K562 (cell line): ENCODE data around the gene NSMCE1. TPM values are rescaled to one million over a fixed set of nuclear protein-coding genes. Genes with fewer than 3 reads are reported as not detected.

Experiments
- ARID1B ChIP-seq: fragments of 450-650 bp; IDR thresholded peaks from 2 replicates; pipeline ENCODE4 v1.6.1; 2016; ENCODE audit warnings: antibody characterized with exemption, mild to moderate bottlenecking, inconsistent platforms
- ATF1 ChIP-seq, 2 experiments: fragments of 450-650 bp in 1 of 2; IDR thresholded peaks; 2 replicates each; pipeline ENCODE4 v1.6.1; 2016; ENCODE audit warnings: missing compliant biosample characterization in 1 of 2, missing genetic modification characterization in 1 of 2
- ATF4 ChIP-seq: fragments of 450-650 bp; formaldehyde crosslinking; IDR thresholded peaks from 2 replicates; pipeline ENCODE4 v1.4.0; 2022; ENCODE audit warnings: mild to moderate bottlenecking, moderate library complexity
- DLX4 ChIP-seq: fragments of 250-450 bp; sonication (Bioruptor Pico); IDR thresholded peaks from 2 replicates; pipeline ENCODE4 v1.6.1; 2021; ENCODE audit warnings: mild to moderate bottlenecking
- FOXK1 ChIP-seq: sonication (generic); formaldehyde crosslinking; IDR thresholded peaks from 2 replicates; pipeline ENCODE4 v1.8.0; 2022; ENCODE audit warnings: missing genetic modification reagents, mild to moderate bottlenecking, borderline replicate concordance
- RBM17 ChIP-seq: fragments of 200-400 bp; formaldehyde crosslinking; IDR thresholded peaks from 2 replicates; pipeline ENCODE4 v1.6.1; 2017; ENCODE audit warnings: low read depth, mild to moderate bottlenecking, low read length, borderline replicate concordance
- SP2 ChIP-seq: IDR thresholded peaks from 2 replicates; pipeline ENCODE4 v1.6.1; 2011; ENCODE audit warnings: mild to moderate bottlenecking, low read depth, low read length, moderate library complexity; ENCODE audit not compliant: poor library complexity, severe bottlenecking; ENCODE audit errors: extremely low read depth
- SREBF2 ChIP-seq: sonication (generic); formaldehyde crosslinking; IDR thresholded peaks from 2 replicates; pipeline ENCODE4 v1.4.0; 2020; ENCODE audit warnings: mild to moderate bottlenecking, missing genetic modification reagents
- TAF15 ChIP-seq: fragments of 200-400 bp; formaldehyde crosslinking; IDR thresholded peaks from 2 replicates; pipeline ENCODE4 v1.6.1; 2017; ENCODE audit warnings: mild to moderate bottlenecking, low read depth, low read length, moderate library complexity
- THAP12 ChIP-seq: fragments of 250-450 bp; sonication (Bioruptor Pico); IDR thresholded peaks from 2 replicates; pipeline ENCODE4 v1.9.0; 2021; ENCODE audit warnings: mild to moderate bottlenecking, inconsistent platforms
- ZBTB8A ChIP-seq: fragments of 450-650 bp; IDR thresholded peaks from 2 replicates; pipeline ENCODE4 v1.6.1; 2018; ENCODE audit warnings: mild to moderate bottlenecking, moderate library complexity; ENCODE audit not compliant: partially characterized antibody
- ZNF407 ChIP-seq: fragments of 450-650 bp; IDR thresholded peaks from 2 replicates; pipeline ENCODE4 v1.6.1; 2016; ENCODE audit warnings: low read depth
- ZNF445 ChIP-seq: fragments of 250-450 bp; sonication (Bioruptor Pico); IDR thresholded peaks from 2 replicates; pipeline ENCODE4 v1.4.0; 2020; ENCODE audit warnings: low read depth, mild to moderate bottlenecking, moderate library complexity
- polyA plus RNA-seq, 8 experiments: library from polyadenylated mRNA; depleted of rRNA in 4 of 8; stranded (reverse) in 5 of 8; unstranded in 3 of 8; fragments of >200 nt; fragmentation: Nextera tagmentation in 2 of 8; fragmentation: Illumina TruSeq in 1 of 8; extraction: Ambion mirVana in 2 of 8; extraction: Trizol in 1 of 8; gene quantifications; 2 replicates each; pipeline versions ENCODE4 v1.2.1 to v1.2.3, GENCODE V29; 2011 to 2014; ENCODE audit warnings: inconsistent platforms in 1 of 8, missing spikeins in 1 of 8
- total RNA-seq, 7 experiments: library from RNA; depleted of rRNA in 6 of 7; stranded (reverse); fragments of >200 nt in 6 of 7; fragmentation: Illumina TruSeq in 2 of 7; extraction: Trizol in 2 of 7; gene quantifications; 2 replicates each; pipeline versions ENCODE4 v1.2.1 to v1.2.3, GENCODE V29; 2011 to 2021; ENCODE audit warnings: low replicate concordance in 1 of 7

The NSMCE1 gene
- total and polyA plus RNA-seq, 9 of the 15 experiments (the other 6 are each of a cell fraction or from before 2014, with no cell fraction given): 52.1 to 163 (median 61.5) TPM

- TF ChIP-seq ZNF407: no peak
- no peak for TF ChIP-seq THAP12 (CRISPR knock-in tag)
- TF ChIP-seq TAF15: no peak
- TF ChIP-seq FOXK1 (CRISPR knock-in tag): no peak
- no peak for TF ChIP-seq ZNF445 (CRISPR knock-in tag)
- no peak for TF ChIP-seq ATF1 (CRISPR knock-in tag; IDR thresholded peaks at IDR 0.05)
- TF ChIP-seq ATF1 (tag; IDR thresholded peaks at IDR 0.05): no peak; the same call in 1 of the 2 replicates
- TF ChIP-seq RBM17: no peak
- TF ChIP-seq SREBF2 (CRISPR knock-in tag): no peak
- TF ChIP-seq DLX4 (CRISPR knock-in tag): no peak
- TF ChIP-seq ARID1B: peak; percentile 20; the same call in 1 of the 2 replicates
- TF ChIP-seq SP2: no peak
- TF ChIP-seq ZBTB8A: no peak
- no peak for TF ChIP-seq ATF4 (CRISPR knock-in tag)
These were observed 39.7 kb downstream of the NSMCE1 start (continued) for GRCh38 chr16:27228621-27229501.
